ENCODE results near the gene PRDM16.

The PRDM16 gene

DNA sequence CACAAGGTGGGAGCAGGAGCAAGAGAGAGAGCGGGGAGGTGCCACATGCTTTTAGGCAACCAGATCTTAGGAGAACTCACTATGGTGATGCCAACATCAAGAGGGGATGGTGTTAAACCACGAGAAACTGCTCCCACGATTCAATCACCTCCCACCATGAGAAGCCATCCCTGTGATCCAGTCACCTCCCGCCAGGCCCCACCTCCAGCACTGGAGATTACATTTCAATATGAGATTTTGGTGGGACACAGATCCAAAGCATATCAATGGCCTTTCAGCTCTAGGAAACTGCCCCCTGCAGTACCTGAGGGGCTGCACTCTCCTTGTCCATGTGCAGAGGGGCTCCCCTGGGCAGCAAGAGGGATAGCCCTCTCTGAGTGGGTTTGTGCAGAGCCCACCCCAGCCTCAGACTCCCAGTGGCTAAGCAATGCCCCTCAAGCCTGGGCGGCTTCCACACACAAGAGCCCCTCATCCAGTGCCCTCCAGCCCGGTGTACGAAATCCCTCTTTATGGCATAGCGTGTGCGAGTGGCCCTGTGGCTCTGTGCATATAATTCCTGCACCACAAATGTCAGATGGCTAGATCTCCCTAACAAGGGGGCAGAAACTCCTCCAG is 15.5 kb upstream of the PRDM16 start:
- no peak for TF ChIP-seq Cebpa-rat (IDR thresholded peaks at IDR 0.05)
- no peaks in the 10 kb centered on the region for H3K9me3 ChIP-seq
- no peaks in the 10 kb centered on the region for H3K4me1 ChIP-seq
- H3K36me3 ChIP-seq, result no peaks in the 10 kb centered on the region
- no peaks in the 10 kb centered on the region; the same call in 1 of the 2 replicates for H4K20me1 ChIP-seq
- H3K27me3 ChIP-seq, result peaks cover 11% of the 10 kb centered on the region; the same call in 1 of the 2 replicates
- no peak overlapping the region for H3K27ac ChIP-seq
- no peak overlapping the region for H3K4me3 ChIP-seq
- H3K4me2 ChIP-seq, result no peak overlapping the region
- H3K9ac ChIP-seq, result no peak overlapping the region

DNA sequence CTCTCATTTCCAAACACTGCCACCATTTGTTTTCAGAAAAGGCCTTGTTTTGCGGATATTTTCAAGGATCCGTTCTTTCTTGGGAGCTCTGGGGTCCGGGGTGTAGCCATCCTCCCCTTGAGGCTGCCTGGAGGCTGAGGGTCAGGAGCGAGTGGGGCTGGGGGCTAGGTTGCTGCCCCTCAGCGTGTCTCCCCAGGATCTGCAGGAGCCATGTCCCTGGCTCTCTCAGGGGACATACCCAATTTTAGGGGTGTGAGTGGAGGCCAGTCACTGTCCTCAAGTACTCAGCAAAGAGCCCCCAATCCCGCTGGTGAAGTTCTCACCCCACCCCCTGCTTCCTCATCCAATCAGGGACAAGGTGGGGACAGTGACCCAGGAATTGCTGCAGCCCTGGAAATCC is 15.0 kb upstream of the PRDM16 start:
- H3K4me2 ChIP-seq, result no peak overlapping the region
- no peak overlapping the region for H3K9ac ChIP-seq
- no peaks in the 10 kb centered on the region; the same call in 1 of the 2 replicates for H4K20me1 ChIP-seq
- no peak overlapping the region for H3K4me3 ChIP-seq
- no peak overlapping the region for H3K27ac ChIP-seq
- H3K9me3 ChIP-seq, result no peaks in the 10 kb centered on the region
- TF ChIP-seq Cebpa-rat (IDR thresholded peaks at IDR 0.05), result no peak
- H3K4me1 ChIP-seq, result no peaks in the 10 kb centered on the region
- peaks cover 16% of the 10 kb centered on the region for H3K27me3 ChIP-seq
- H3K36me3 ChIP-seq, result no peaks in the 10 kb centered on the region

DNA sequence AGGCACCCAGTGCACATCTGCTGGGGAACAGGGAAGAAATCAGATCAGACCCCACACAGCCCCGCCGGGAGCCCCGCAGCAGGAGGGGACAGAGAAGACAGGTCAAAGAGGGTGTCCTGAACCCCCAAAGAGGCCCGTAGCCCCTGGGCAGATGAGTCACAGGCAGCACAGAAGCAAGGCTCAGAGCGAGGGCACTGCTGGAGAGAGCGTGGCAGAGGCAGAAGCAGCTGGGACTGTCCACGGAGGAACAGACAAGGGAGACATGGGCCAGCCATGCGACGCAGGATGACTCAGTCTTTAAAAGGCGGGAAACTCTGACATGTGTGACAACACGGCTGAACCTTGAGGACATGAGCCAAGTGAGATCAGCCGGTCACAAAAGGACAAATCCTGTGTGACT is 14.5 kb upstream of the PRDM16 start:
- Histone ChIP-seq H3K4me2 (no peak overlapping the region), H3K27ac (no peak overlapping the region), H3K36me3 (no peaks in the 10 kb centered on the region), H3K4me1 (no peaks in the 10 kb centered on the region), H3K4me3 (no peak overlapping the region), H3K9me3 (no peaks in the 10 kb centered on the region), H3K27me3 (peaks cover 18% of the 10 kb centered on the region), H3K9ac (no peak overlapping the region), H4K20me1 (no peaks in the 10 kb centered on the region; the same call in 1 of the 2 replicates)
- no peak for TF ChIP-seq Cebpa-rat (IDR thresholded peaks at IDR 0.05)

DNA sequence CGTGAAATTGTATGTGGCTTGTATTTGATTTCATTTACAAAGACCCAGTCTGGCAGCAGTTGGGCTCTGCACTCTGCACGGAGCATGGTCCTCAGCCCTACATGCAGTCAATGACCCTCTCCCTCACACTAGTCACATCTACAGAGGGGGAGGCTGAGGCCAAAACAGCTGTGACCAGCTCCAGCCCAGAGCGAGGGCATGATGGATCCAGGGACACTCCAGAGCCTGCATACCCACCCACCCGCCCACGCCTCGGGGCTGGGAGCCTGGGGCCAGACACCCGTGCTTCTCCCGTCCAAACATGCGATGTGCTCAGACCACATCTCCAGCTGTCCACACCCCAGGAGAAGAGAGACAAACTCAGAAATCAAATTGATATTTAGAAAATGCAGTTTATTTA is 14.0 kb upstream of the PRDM16 start:
- Histone ChIP-seq H4K20me1 (peaks cover under 1% of the 10 kb centered on the region; the same call in 1 of the 2 replicates), H3K4me1 (no peaks in the 10 kb centered on the region), H3K27me3 (peaks cover 22% of the 10 kb centered on the region), H3K9me3 (no peaks in the 10 kb centered on the region), H3K9ac (no peak overlapping the region), H3K4me2 (no peak overlapping the region), H3K27ac (no peak overlapping the region), H3K4me3 (no peak overlapping the region), H3K36me3 (no peaks in the 10 kb centered on the region)
- no peak for TF ChIP-seq Cebpa-rat (IDR thresholded peaks at IDR 0.05)

DNA sequence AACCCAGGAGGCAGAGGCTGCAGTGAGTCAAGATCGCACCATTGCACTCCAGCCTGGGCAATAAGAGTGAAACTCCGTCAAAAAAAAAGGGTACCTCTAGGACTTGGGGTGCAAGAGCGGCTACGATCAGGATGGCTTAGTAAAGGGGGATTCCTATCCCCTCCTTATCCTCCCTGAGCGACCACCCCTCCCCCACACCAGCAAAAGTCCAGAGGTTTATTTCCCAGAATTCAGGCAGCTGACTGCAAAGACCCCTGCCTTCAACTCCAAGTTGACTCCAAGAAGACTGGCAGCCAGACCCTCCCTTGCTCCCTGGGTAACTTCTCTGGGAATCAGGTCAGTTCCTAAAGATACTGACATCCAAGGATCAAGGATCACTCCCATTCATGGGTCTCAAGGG is 12.4 kb upstream of the PRDM16 start:
- no peak overlapping the region for H3K4me3 ChIP-seq
- H3K36me3 ChIP-seq, result no peaks in the 10 kb centered on the region
- no peak for TF ChIP-seq Cebpa-rat (IDR thresholded peaks at IDR 0.05)
- no peak overlapping the region for H3K4me2 ChIP-seq
- no peak overlapping the region for H3K9ac ChIP-seq
- H3K9me3 ChIP-seq, result no peaks in the 10 kb centered on the region
- no peaks in the 10 kb centered on the region for H3K4me1 ChIP-seq
- peaks cover 16% of the 10 kb centered on the region; the same call in 1 of the 2 replicates for H4K20me1 ChIP-seq
- H3K27me3 ChIP-seq, result peaks cover 38% of the 10 kb centered on the region
- no peak overlapping the region for H3K27ac ChIP-seq

DNA sequence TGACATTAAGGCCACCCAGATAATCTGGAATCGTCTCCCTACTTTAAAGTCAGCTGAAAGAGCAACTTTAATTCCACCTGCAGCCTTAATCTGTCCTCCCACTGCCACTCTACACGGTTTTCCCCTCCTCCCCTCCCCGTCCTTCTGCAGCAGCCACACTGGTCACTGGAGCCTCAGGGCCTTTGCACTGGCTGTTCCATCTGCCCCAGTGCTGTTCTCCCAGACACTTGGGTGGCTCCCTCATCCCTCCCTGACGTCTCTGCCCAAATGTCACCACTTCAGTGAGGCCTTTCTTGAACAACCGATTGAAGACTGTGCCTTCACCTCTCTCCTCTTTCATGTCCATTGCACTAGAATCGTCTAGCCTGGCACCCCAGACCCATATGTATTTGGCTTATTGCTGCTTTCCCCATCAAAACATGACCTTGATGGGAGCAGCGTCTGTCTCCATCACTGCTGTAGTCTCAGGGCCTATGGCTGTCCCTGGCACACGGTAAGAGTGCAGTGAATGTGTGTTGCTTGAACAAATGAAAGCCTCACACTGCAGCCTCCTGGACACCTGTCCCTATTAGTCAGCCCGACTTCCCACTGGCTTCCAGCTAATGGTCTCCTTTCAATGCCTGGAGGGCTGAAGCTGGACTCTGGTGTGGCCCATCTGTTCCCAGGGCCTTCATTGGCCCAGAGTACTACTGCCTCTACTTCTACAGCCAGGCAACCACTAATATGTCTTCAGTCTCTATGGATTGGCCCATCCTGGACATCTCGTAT is 10.6 kb upstream of the PRDM16 start:
- Histone ChIP-seq H3K9me3 (no peaks in the 10 kb centered on the region), H3K36me3 (no peaks in the 10 kb centered on the region), H3K4me1 (no peaks in the 10 kb centered on the region), H3K4me3 (no peak overlapping the region), H4K20me1 (peaks cover 19% of the 10 kb centered on the region; the same call in 1 of the 2 replicates), H3K27ac (no peak overlapping the region), H3K27me3 (peaks cover 47% of the 10 kb centered on the region), H3K4me2 (no peak overlapping the region), H3K9ac (no peak overlapping the region)
- no peak for TF ChIP-seq Cebpa-rat (IDR thresholded peaks at IDR 0.05)

DNA sequence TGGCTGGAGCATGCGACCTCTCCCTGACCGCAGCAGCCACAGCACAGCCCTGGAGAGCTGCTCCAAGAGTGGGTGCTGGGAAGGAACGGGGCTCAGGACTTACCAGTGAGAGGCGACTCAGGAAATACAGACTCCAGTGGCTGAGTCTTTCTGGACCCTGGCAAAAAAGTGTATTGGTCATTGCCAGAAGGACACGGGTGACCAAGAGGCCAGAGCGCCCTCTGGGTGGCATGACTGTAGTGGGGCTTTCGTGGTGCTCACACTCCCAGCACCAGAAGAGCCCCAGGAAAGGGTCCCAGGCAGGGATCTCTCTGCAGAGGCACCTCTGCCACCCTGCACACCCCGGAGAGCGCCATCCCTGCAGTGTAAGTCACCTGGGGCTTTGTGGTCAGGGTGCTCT is 8.9 kb upstream of the PRDM16 start:
- Histone ChIP-seq H4K20me1 (peaks cover 28% of the 10 kb centered on the region; the same call in 1 of the 2 replicates), H3K27me3 (peaks cover 63% of the 10 kb centered on the region), H3K4me3 (no peak overlapping the region), H3K4me2 (no peak overlapping the region), H3K9me3 (no peaks in the 10 kb centered on the region), H3K9ac (no peak overlapping the region), H3K27ac (no peak overlapping the region), H3K4me1 (no peaks in the 10 kb centered on the region), H3K36me3 (no peaks in the 10 kb centered on the region)
- TF ChIP-seq Cebpa-rat (IDR thresholded peaks at IDR 0.05), result no peak

DNA sequence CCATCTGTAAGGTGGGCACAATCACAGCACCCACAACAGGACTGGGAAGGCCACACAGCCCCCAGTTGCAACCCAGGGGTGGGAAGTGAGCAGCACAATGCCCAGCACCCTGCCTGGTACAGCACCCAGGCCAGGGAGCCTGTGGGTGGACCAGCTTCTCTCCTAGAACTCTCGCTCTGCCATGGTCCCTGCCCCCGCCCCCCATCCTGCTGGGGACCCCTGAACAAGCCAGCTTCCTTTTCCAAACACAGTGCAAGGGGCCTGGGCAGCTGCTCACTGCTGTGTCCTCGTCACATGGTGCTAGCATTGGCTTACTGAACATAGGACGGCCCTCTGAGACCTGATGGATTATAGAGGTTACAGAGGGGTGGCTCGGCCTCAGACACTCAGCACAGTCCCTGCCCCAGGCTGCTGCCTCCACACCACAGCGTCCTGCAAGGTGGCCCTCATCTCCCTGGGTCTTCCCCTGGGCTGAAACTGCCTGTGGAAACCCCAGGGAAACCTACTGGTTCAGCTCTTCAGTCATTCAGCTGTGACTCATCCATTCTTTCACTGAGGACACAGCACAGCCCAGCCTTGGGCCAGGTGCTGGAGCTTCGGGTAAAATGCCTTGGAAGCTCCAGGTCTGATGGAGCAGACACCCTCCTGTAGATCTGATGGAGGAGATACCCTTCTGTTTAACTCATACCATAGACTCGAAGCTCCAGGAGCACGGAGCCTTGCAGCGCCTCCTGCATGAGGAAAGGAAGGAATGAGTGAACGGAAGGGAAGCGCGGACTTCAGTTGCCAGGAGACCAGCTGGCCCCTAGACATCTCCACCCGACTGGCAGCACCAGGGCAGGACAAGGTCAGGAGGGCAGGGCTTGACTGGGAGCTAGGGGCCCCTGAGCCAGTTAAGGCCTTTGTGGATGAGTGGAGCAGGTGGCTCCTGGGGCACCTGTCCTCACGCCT is 8.1 kb upstream of the PRDM16 start:
- H4K20me1 ChIP-seq, result peaks cover 33% of the 10 kb centered on the region
- no peak overlapping the region for H3K27ac ChIP-seq
- no peak overlapping the region for H3K4me3 ChIP-seq
- H3K9ac ChIP-seq, result no peak overlapping the region
- no peak overlapping the region for H3K4me2 ChIP-seq
- H3K36me3 ChIP-seq, result no peaks in the 10 kb centered on the region
- peaks cover 71% of the 10 kb centered on the region for H3K27me3 ChIP-seq
- no peaks in the 10 kb centered on the region for H3K4me1 ChIP-seq
- no peak for TF ChIP-seq Cebpa-rat (IDR thresholded peaks at IDR 0.05)
- no peaks in the 10 kb centered on the region for H3K9me3 ChIP-seq

DNA sequence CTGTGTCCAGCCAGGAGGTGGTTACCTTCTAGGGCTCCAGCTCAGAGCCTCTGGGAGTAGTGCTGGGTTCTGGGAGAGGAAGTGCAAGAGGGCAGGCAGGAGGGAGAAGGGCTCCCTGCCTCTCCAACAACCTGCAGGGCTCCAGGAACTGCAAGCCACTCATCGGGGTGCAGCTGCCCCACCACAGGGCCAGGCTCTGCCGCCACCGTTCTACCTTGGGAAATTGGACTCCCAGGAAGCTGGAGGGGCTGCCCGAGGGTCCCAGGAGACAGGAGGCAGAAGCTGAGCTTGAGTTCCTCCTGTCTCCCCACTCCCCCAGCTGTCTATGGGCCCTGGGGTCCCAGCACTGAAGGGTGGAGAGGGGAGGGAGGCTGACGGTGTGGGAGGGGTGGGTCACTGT is 7.4 kb upstream of the PRDM16 start:
- Histone ChIP-seq H3K36me3 (no peaks in the 10 kb centered on the region), H3K9ac (no peak overlapping the region), H3K27me3 (peaks cover 78% of the 10 kb centered on the region), H3K9me3 (no peaks in the 10 kb centered on the region), H3K4me3 (no peak overlapping the region), H3K4me2 (no peak overlapping the region), H4K20me1 (peaks cover 40% of the 10 kb centered on the region), H3K27ac (no peak overlapping the region), H3K4me1 (no peaks in the 10 kb centered on the region)
- TF ChIP-seq Cebpa-rat (IDR thresholded peaks at IDR 0.05), result no peak

Measured in BLaER1 (cell line).